ENCODE data around the gene SMCHD1.

DNA sequence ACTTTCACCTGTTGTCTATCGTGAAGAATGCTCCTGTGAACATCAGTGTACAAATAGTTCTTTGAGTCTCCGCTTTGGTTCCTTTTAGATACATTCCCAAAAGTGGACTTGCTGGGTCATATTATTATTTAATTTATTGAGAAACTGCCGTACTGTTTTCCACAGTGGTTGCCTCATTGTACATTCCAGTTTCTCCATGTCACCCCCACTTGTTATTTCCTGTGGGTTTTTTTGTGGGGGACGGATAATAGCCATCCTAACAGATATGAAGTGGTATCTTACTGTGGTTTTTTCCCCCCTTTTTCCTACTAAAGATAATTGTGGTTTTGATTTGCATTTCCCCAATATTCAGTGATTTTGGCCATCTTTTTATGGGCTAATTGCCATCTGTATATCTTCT lies 53.8 kb downstream of the SMCHD1 start:
- no peak for TF ChIP-seq EZH2 (IDR thresholded peaks at IDR 0.05; ENCODE audit: low read depth, unreplicated experiment)
- TF ChIP-seq CTCF (conservative IDR thresholded peaks at IDR 0.05; ENCODE audit: low read depth in 2 of 2), result no peak
- no peak for TF ChIP-seq REST (IDR thresholded peaks at IDR 0.05; ENCODE audit: unreplicated experiment)
- TF ChIP-seq EZH2phosphoT487 (IDR thresholded peaks at IDR 0.05; ENCODE audit: unreplicated experiment), result no peak
